Tibial artery (tissue), 4 donors: ENCODE results near the gene SLC39A12.
"Not testable (repeated sequence)": the region's sequence is repeated elsewhere in the genome, so short reads cannot be mapped to it uniquely, and the experiment has no call there.

Source experiments
- DNase-seq, 2 donors: peaks; one replicate each; pipeline ENCODE4 v3.0.0-alpha.2; 2019
- H3K27ac ChIP-seq, 2 donors: fragments of 200-600 bp; sonication (generic) in 1 of 2; 1 replicate in 1 of 2; 2 replicates in 1 of 2; pipeline ENCODE4 v1.5.1; 2018 to 2019; ENCODE audit warnings: mild to moderate bottlenecking in 1 of 2
- H3K27me3 ChIP-seq, 2 donors: fragments of 200-600 bp; sonication (generic) in 1 of 2; one replicate each; pipeline versions ENCODE4 v1.5.1 to v1.6.0; 2016 to 2019
- H3K36me3 ChIP-seq, 3 donors: fragments of 200-600 bp; sonication (generic) in 2 of 3; one replicate each; pipeline ENCODE4 v1.5.1; 2016 to 2019; ENCODE audit warnings: mild to moderate bottlenecking in 2 of 3
- H3K4me1 ChIP-seq, 4 donors: fragments of 200-600 bp; sonication (generic) in 2 of 4; 1 replicate in 3 of 4; 2 replicates in 1 of 4; pipeline ENCODE4 v1.5.1; 2016 to 2019
- H3K4me3 ChIP-seq, 2 donors: fragments of 200-600 bp; sonication (generic) in 1 of 2; 1 replicate in 1 of 2; 2 replicates in 1 of 2; pipeline ENCODE4 v1.5.1; 2018 to 2019; ENCODE audit warnings: mild to moderate bottlenecking in 2 of 2
- H3K9me3 ChIP-seq, 3 donors: fragments of 200-600 bp; sonication (generic) in 1 of 3; one replicate each; pipeline ENCODE4 v1.5.1; 2016 to 2019
- intact Hi-C: fragments of 100-400 bp; cut with DNase I; formaldehyde crosslinking; loops from one replicate; pipeline ENCODE4 v1.15.0; 2023; ENCODE audit warnings: low total_unique reads
- TF ChIP-seq, protein P1 (sequence below), 2 experiments: fragments of 200-600 bp in 1 of 2; fragments of 450-650 bp in 1 of 2; IDR thresholded peaks; one replicate each; pipeline ENCODE4 v1.5.1; 2017 to 2019; ENCODE audit warnings: antibody characterized with exemption in 2 of 2, mild to moderate bottlenecking in 1 of 2, moderate library complexity in 1 of 2

Gene SLC39A12

GRCh38 chr10:17918187-17918903, 33.4 kb upstream of the SLC39A12 start:
- TF ChIP-seq, protein P1, sequence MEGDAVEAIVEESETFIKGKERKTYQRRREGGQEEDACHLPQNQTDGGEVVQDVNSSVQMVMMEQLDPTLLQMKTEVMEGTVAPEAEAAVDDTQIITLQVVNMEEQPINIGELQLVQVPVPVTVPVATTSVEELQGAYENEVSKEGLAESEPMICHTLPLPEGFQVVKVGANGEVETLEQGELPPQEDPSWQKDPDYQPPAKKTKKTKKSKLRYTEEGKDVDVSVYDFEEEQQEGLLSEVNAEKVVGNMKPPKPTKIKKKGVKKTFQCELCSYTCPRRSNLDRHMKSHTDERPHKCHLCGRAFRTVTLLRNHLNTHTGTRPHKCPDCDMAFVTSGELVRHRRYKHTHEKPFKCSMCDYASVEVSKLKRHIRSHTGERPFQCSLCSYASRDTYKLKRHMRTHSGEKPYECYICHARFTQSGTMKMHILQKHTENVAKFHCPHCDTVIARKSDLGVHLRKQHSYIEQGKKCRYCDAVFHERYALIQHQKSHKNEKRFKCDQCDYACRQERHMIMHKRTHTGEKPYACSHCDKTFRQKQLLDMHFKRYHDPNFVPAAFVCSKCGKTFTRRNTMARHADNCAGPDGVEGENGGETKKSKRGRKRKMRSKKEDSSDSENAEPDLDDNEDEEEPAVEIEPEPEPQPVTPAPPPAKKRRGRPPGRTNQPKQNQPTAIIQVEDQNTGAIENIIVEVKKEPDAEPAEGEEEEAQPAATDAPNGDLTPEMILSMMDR (IDR thresholded peaks at IDR 0.05) = no peak

GRCh38 chr10:17921378-17921777, 30.3 kb upstream of the SLC39A12 start:
- H3K4me1 ChIP-seq = peaks cover 0 to 21% (median 4%) of the 10 kb centered on the region in 4 donors
- H3K27me3 ChIP-seq = no peaks in the 10 kb centered on the region
- no peak overlapping the region for H3K27ac ChIP-seq
- no peaks in the 10 kb centered on the region for H3K36me3 ChIP-seq
- no peak for DNase-seq
- TF ChIP-seq, protein P1 (IDR thresholded peaks at IDR 0.05) = no peak
- H3K9me3 ChIP-seq = no peaks in the 10 kb centered on the region
- H3K4me3 ChIP-seq = no peak overlapping the region
- intact Hi-C loops = loop anchor here (10.0 kb wide), 1 partner anchor 193 kb away; no protein-coding TSS in a partner anchor

More at GRCh38 chr10:17918187-17918903, 33.4 kb upstream of the SLC39A12 start:
- Histone ChIP-seq H3K4me3 (no peak overlapping the region), H3K4me1 (peaks cover 0 to 18% (median 2%) of the 10 kb centered on the region in 4 donors), H3K36me3 (no peaks in the 10 kb centered on the region), H3K27ac (no peak overlapping the region), H3K27me3 (no peaks in the 10 kb centered on the region), H3K9me3 (no peaks in the 10 kb centered on the region)
- DNase-seq = no peak
- intact Hi-C loops = no loop called here

GRCh38 chr10:17923728-17924127, 28.0 kb upstream of the SLC39A12 start:
- Histone ChIP-seq H3K4me3 (no peak overlapping the region), H3K9me3 (no peaks in the 10 kb centered on the region), H3K36me3 (no peaks in the 10 kb centered on the region), H3K27ac (peak overlapping the region; percentile 67 to 80), H3K27me3 (no peaks in the 10 kb centered on the region), H3K4me1 (peaks cover 0 to 21% (median 4%) of the 10 kb centered on the region in 4 donors)
- DNase-seq = peak; percentile 44 to 83
- TF ChIP-seq, protein P1 (IDR thresholded peaks at IDR 0.05) = no peak
- intact Hi-C loops = loop anchor here (10.0 kb wide), 1 partner anchor 191 kb away; no protein-coding TSS in a partner anchor

DNA sequence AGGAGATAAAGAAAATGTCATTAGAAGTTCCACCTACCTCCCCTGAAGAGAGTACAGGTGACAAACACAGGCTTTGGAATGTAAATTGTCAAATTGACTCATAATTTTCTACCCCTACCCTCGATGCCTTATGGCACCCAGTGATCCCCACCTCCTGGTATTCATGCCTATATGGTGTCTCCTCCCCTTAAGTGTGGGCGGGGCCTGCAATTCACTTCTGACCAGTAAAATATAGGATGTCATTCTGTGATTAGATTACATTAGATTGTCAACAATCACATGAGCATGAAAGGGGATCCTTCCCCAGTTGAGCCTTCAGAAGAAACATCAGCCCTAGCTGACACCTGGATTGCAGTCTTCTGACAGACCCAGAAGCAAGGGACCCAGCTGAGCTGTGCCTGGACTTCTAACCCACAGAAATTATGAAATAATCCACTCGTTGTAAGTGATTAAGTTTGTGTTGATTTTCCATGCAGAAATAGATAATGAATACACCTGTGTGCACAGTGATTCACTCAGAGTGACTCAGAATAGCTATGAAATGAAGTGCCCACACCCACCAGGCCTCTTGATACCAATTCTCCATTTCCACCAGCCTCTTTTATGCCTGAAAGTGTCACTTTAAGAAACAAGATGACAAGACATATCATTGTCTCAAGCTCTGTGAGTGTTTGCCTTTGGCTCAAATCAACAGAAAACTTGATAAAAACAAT, 8.5 kb upstream of the SLC39A12 start:
- Histone ChIP-seq H3K4me3 (no peak overlapping the region), H3K36me3 (no peaks in the 10 kb centered on the region), H3K27ac (no peak overlapping the region), H3K9me3 (no peaks in the 10 kb centered on the region), H3K4me1 (no peaks in the 10 kb centered on the region), H3K27me3 (no peaks in the 10 kb centered on the region)
- DNase-seq = no peak
- intact Hi-C loops = no loop called here
- TF ChIP-seq, protein P1 (IDR thresholded peaks at IDR 0.05) = no peak

GRCh38 chr10:17950269-17950668, 1.4 kb upstream of the SLC39A12 start:
- H3K4me1 ChIP-seq, H3K27ac ChIP-seq, H3K36me3 ChIP-seq, H3K4me3 ChIP-seq, DNase-seq, H3K27me3 ChIP-seq, intact Hi-C loops, H3K9me3 ChIP-seq: not testable (repeated sequence)

- no peak overlapping the region for H3K27ac ChIP-seq
- intact Hi-C loops = no loop called here
- peaks cover 0 to 7% (median 0%) of the 10 kb centered on the region in 4 donors for H3K4me1 ChIP-seq
- no peak overlapping the region for H3K4me3 ChIP-seq
- H3K27me3 ChIP-seq = no peaks in the 10 kb centered on the region
- TF ChIP-seq, protein P1 (IDR thresholded peaks at IDR 0.05) = no peak
- no peaks in the 10 kb centered on the region for H3K36me3 ChIP-seq
- no peak for DNase-seq
- no peaks in the 10 kb centered on the region for H3K9me3 ChIP-seq
Measured at GRCh38 chr10:17950726-17951125, 992 bp upstream of the SLC39A12 start.

DNA sequence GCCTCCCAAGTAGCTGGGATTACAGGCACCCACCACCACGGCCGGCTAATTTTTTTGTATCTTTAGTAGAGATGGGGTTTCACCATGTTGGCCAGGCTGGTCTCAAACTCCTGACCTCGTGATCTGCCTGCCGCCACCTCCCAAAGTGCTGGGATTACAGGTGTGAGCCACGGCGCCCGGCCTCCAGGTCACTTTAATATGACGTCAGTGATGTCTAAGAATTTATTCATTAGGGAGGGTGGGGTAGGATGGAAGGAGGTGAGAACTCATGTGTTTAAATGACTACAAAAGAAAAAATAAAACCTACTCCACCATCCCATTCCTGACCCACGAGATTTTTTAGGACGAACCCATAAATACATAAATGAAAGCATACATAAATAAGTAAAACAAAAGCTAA, 2.7 kb downstream of the SLC39A12 start:
- H3K4me1 ChIP-seq, H3K4me3 ChIP-seq, intact Hi-C loops, H3K9me3 ChIP-seq, H3K27me3 ChIP-seq, H3K27ac ChIP-seq, DNase-seq, H3K36me3 ChIP-seq: not testable (repeated sequence)
